NT2/D1 (cell line): ENCODE measurements around the gene EWSR1.

Experiments
- DNase-seq: peaks from one replicate; pipeline ENCODE4 v3.0.0-alpha.2; 2011; ENCODE audit warnings: low read depth, low spot score
- H3K27me3 ChIP-seq: 2 replicates; pipeline ENCODE4 v1.6.0; 2011; ENCODE audit warnings: mild to moderate bottlenecking; ENCODE audit not compliant: insufficient read length, insufficient read depth
- H3K36me3 ChIP-seq: 2 replicates; pipeline ENCODE4 v1.6.1; 2011; ENCODE audit warnings: mild to moderate bottlenecking, low read length, mixed read lengths; ENCODE audit not compliant: insufficient read depth, insufficient read length
- H3K4me1 ChIP-seq: 2 replicates; pipeline ENCODE4 v1.5.1; 2011; ENCODE audit not compliant: insufficient read depth, insufficient read length
- H3K4me3 ChIP-seq: 2 replicates; pipeline ENCODE4 v1.5.1; 2011; ENCODE audit warnings: low read depth; ENCODE audit not compliant: insufficient read length
- H3K9ac ChIP-seq: 2 replicates; pipeline ENCODE4 v1.6.0; 2011; ENCODE audit warnings: low read depth; ENCODE audit not compliant: insufficient read length
- H3K9me3 ChIP-seq: 2 replicates; pipeline ENCODE4 v1.5.1; 2011; ENCODE audit warnings: mild to moderate bottlenecking, low read length; ENCODE audit not compliant: insufficient read depth
- SUZ12 ChIP-seq: IDR thresholded peaks from 2 replicates; pipeline ENCODE4 v1.6.1; 2011; ENCODE audit not compliant: insufficient read length, insufficient read depth; ENCODE audit errors: extremely low read depth
- YY1 ChIP-seq: IDR thresholded peaks from 2 replicates; pipeline ENCODE4 v1.6.1; 2011; ENCODE audit not compliant: insufficient read length, insufficient read depth
- ZNF274 ChIP-seq: IDR thresholded peaks from 2 replicates; pipeline ENCODE4 v1.6.1; 2011; ENCODE audit warnings: mild to moderate bottlenecking, low read depth, low read length

Gene EWSR1

GRCh38 chr22:29302681-29303465, 34.8 kb downstream of the EWSR1 start:
- peaks cover 8% of the 10 kb centered on the region for H3K4me1 ChIP-seq

GRCh38 chr22:29305836-29306174, 37.7 kb downstream of the EWSR1 start:
- H3K9me3 ChIP-seq = no peaks in the 10 kb centered on the region
- H3K4me3 ChIP-seq = no peak overlapping the region
- H3K36me3 ChIP-seq = peaks cover 13% of the 10 kb centered on the region
- DNase-seq = no peak
- peak overlapping the region; percentile 70 for H3K9ac ChIP-seq
- TF ChIP-seq ZNF274 (no peak), YY1 (no peak), SUZ12 (no peak)
- peaks cover 21% of the 10 kb centered on the region for H3K4me1 ChIP-seq
- H3K27me3 ChIP-seq = no peaks in the 10 kb centered on the region

More at GRCh38 chr22:29302681-29303465, 34.8 kb downstream of the EWSR1 start:
- DNase-seq = no peak
- Histone ChIP-seq H3K9me3 (no peaks in the 10 kb centered on the region), H3K9ac (no peak overlapping the region), H3K36me3 (peaks cover 25% of the 10 kb centered on the region), H3K4me3 (no peak overlapping the region), H3K27me3 (no peaks in the 10 kb centered on the region)
- TF ChIP-seq ZNF274 = no peak
- TF ChIP-seq YY1 = no peak
- no peak for TF ChIP-seq SUZ12

- TF ChIP-seq SUZ12 (no peak), YY1 (no peak), ZNF274 (no peak)
- Histone ChIP-seq H3K4me3 (peak within 1 kb of the TSS; percentile 58), H3K9ac (peak within 1 kb of the TSS; percentile 77), H3K27me3 (no peaks in the 10 kb centered on the region), H3K36me3 (peaks cover 13% of the 10 kb centered on the region), H3K9me3 (no peaks in the 10 kb centered on the region), H3K4me1 (peaks cover 21% of the 10 kb centered on the region)
- DNase-seq = no peak
These were observed 38.2 kb downstream of the EWSR1 start, which contains the start of gene GAS2L1 for GRCh38 chr22:29306175-29306834. GAS2L1 (plus strand) TSS chr22:29306650; CDS start chr22:29308106, 1,456 bp downstream.

GRCh38 chr22:29306835-29307595, 38.9 kb downstream of the EWSR1 start:
- H3K9me3 ChIP-seq = no peaks in the 10 kb centered on the region
- peak overlapping the region; percentile 77 for H3K9ac ChIP-seq
- H3K27me3 ChIP-seq = no peaks in the 10 kb centered on the region
- peaks cover 25% of the 10 kb centered on the region for H3K4me1 ChIP-seq
- TF ChIP-seq YY1 = no peak
- TF ChIP-seq ZNF274 = no peak
- no peak for TF ChIP-seq SUZ12
- peaks cover 17% of the 10 kb centered on the region for H3K36me3 ChIP-seq
- peak; percentile 49 for DNase-seq
- H3K4me3 ChIP-seq = peak overlapping the region; percentile 58

GRCh38 chr22:29307596-29308147, 39.6 kb downstream of the EWSR1 start:
- peaks cover 25% of the 10 kb centered on the region for H3K4me1 ChIP-seq
- no peaks in the 10 kb centered on the region for H3K27me3 ChIP-seq
- peak overlapping the region; percentile 58 for H3K4me3 ChIP-seq
- no peak for DNase-seq
- H3K9ac ChIP-seq = peak overlapping the region; percentile 72
- TF ChIP-seq ZNF274 = no peak
- TF ChIP-seq SUZ12 = no peak
- TF ChIP-seq YY1 = no peak
- peaks cover 23% of the 10 kb centered on the region for H3K36me3 ChIP-seq
- H3K9me3 ChIP-seq = no peaks in the 10 kb centered on the region

- peak overlapping the region; percentile 44 for H3K9ac ChIP-seq
- no peak for TF ChIP-seq SUZ12
- TF ChIP-seq YY1 = no peak
- no peak for TF ChIP-seq ZNF274
These were observed 40.2 kb downstream of the EWSR1 start for GRCh38 chr22:29308148-29308790.

More at GRCh38 chr22:29308148-29308790, 40.2 kb downstream of the EWSR1 start:
- Histone ChIP-seq H3K4me1 (peaks cover 27% of the 10 kb centered on the region), H3K36me3 (peaks cover 29% of the 10 kb centered on the region), H3K27me3 (peaks cover 3% of the 10 kb centered on the region), H3K9me3 (no peaks in the 10 kb centered on the region), H3K4me3 (no peak overlapping the region)
- no peak for DNase-seq
